ENCODE measurements around the gene PARL. TPM values are rescaled to one million over a fixed set of nuclear protein-coding genes. Genes with fewer than 3 reads are reported as not detected.

PARL gene
- total RNA-seq, 1 experiment from 2014 or later = 69.2 TPM

GRCh38 chr3:183782576-183783276, 102.0 kb downstream of the PARL start:
- Histone ChIP-seq H3K9me3 (ENCODE audit: low read length) (no peaks in the 10 kb centered on the region), H3K4me1 (ENCODE audit: insufficient read depth, low read length) (no peaks in the 10 kb centered on the region), H2AFZ (ENCODE audit: low read length) (no peak overlapping the region), H3K9ac (ENCODE audit: low read length) (no peak overlapping the region), H3K9me2 (replicated peaks; ENCODE audit: low read length) (no peaks in the 10 kb centered on the region), H3K36me3 (ENCODE audit: low read depth, low read length) (peaks cover 48% of the 10 kb centered on the region), H3K79me2 (ENCODE audit: low read length) (no peaks in the 10 kb centered on the region), H3K4me2 (ENCODE audit: low read length) (no peak overlapping the region), H3F3A (ENCODE audit: low read length, unreplicated experiment) (no peaks in the 10 kb centered on the region), H4K20me1 (ENCODE audit: low read length) (no peaks in the 10 kb centered on the region), H3K27ac (ENCODE audit: low read length) (no peak overlapping the region), H3K27me3 (ENCODE audit: low read length) (no peaks in the 10 kb centered on the region), H3K4me3 (ENCODE audit: low read length) (no peak overlapping the region)
- ATAC-seq (no peak), DNase-seq (peak; percentile 18)
- CTCF ChIA-PET = no interaction called here
- POLR2A ChIA-PET (ENCODE audit: unreplicated experiment) = interaction anchor here (0.6 kb wide), 1 partner anchor 330 kb away, joined by 8 read pairs; no protein-coding TSS in a partner anchor
- BruUV-seq (replicated peaks) = no TSS peak
- TF ChIP-seq EZH2 (IDR thresholded peaks at IDR 0.05; ENCODE audit: low read length, unreplicated experiment) (no peak), EZH2phosphoT487 (IDR thresholded peaks at IDR 0.05; ENCODE audit: borderline replicate concordance, low read length) (no peak)
- TF ChIP-seq, protein P1, sequence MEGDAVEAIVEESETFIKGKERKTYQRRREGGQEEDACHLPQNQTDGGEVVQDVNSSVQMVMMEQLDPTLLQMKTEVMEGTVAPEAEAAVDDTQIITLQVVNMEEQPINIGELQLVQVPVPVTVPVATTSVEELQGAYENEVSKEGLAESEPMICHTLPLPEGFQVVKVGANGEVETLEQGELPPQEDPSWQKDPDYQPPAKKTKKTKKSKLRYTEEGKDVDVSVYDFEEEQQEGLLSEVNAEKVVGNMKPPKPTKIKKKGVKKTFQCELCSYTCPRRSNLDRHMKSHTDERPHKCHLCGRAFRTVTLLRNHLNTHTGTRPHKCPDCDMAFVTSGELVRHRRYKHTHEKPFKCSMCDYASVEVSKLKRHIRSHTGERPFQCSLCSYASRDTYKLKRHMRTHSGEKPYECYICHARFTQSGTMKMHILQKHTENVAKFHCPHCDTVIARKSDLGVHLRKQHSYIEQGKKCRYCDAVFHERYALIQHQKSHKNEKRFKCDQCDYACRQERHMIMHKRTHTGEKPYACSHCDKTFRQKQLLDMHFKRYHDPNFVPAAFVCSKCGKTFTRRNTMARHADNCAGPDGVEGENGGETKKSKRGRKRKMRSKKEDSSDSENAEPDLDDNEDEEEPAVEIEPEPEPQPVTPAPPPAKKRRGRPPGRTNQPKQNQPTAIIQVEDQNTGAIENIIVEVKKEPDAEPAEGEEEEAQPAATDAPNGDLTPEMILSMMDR (conservative IDR thresholded peaks at IDR 0.05; ENCODE audit: low read depth, low read length) = no peak
- intact Hi-C loops (cut with micrococcal nuclease) = no loop called here

DNA sequence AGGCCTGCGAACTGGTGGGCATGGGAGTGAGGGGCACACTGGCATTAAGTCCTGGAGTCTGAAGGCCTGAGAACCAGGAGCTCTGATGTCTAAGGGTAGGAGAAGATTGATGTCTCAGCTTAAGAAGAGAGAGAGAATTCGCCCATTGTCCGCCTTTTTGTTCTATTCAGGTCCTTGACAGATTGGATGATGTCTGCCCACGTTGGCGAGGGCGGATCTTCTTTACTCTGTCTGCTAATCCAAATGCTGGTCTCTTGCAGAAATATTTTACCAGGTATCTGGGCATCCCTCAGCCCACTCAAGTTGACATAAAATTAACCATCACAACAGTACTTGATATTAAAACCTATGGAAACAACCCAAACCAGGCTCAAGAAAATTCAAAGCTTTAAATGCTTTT, 103.4 kb downstream of the PARL start:
- Histone ChIP-seq H3K27me3 (ENCODE audit: low read length) (no peaks in the 10 kb centered on the region), H4K20me1 (ENCODE audit: low read length) (no peaks in the 10 kb centered on the region), H3K4me2 (ENCODE audit: low read length) (no peak overlapping the region), H3K4me3 (ENCODE audit: low read length) (no peak overlapping the region), H3F3A (ENCODE audit: low read length, unreplicated experiment) (no peaks in the 10 kb centered on the region), H3K9me3 (ENCODE audit: low read length) (no peaks in the 10 kb centered on the region), H3K4me1 (ENCODE audit: insufficient read depth, low read length) (no peaks in the 10 kb centered on the region), H3K27ac (ENCODE audit: low read length) (no peak overlapping the region), H3K9me2 (replicated peaks; ENCODE audit: low read length) (no peaks in the 10 kb centered on the region), H3K79me2 (ENCODE audit: low read length) (no peaks in the 10 kb centered on the region), H3K9ac (ENCODE audit: low read length) (no peak overlapping the region), H3K36me3 (ENCODE audit: low read depth, low read length) (peaks cover 48% of the 10 kb centered on the region), H2AFZ (ENCODE audit: low read length) (no peak overlapping the region)
- intact Hi-C loops (cut with micrococcal nuclease) = no loop called here
- BruUV-seq (replicated peaks) = no TSS peak
- DNase-seq (no peak), ATAC-seq (no peak)
- ChIA-PET POLR2A (ENCODE audit: unreplicated experiment) (no interaction called here), CTCF (no interaction called here)
- TF ChIP-seq EZH2phosphoT487 (IDR thresholded peaks at IDR 0.05; ENCODE audit: borderline replicate concordance, low read length) = no peak
- TF ChIP-seq, protein P1 (conservative IDR thresholded peaks at IDR 0.05; ENCODE audit: low read depth, low read length) = no peak
- TF ChIP-seq EZH2 (IDR thresholded peaks at IDR 0.05; ENCODE audit: low read length, unreplicated experiment) = no peak

- ATAC-seq (no peak), DNase-seq (no peak)
- ChIA-PET CTCF (no interaction called here), POLR2A (ENCODE audit: unreplicated experiment) (no interaction called here)
- H3F3A ChIP-seq (ENCODE audit: low read length, unreplicated experiment) = no peaks in the 10 kb centered on the region
- no peaks in the 10 kb centered on the region for H3K27me3 ChIP-seq (ENCODE audit: low read length)
- no peak overlapping the region for H3K27ac ChIP-seq (ENCODE audit: low read length)
- H3K9me2 ChIP-seq (replicated peaks; ENCODE audit: low read length) = no peaks in the 10 kb centered on the region
- H4K20me1 ChIP-seq (ENCODE audit: low read length) = no peaks in the 10 kb centered on the region
- no TSS peak for BruUV-seq (replicated peaks)
- H3K4me1 ChIP-seq (ENCODE audit: insufficient read depth, low read length) = no peaks in the 10 kb centered on the region
- H3K4me2 ChIP-seq (ENCODE audit: low read length) = no peak overlapping the region
- peaks cover 41% of the 10 kb centered on the region for H3K36me3 ChIP-seq (ENCODE audit: low read depth, low read length)
- H3K79me2 ChIP-seq (ENCODE audit: low read length) = no peaks in the 10 kb centered on the region
- H3K9me3 ChIP-seq (ENCODE audit: low read length) = no peaks in the 10 kb centered on the region
- intact Hi-C loops (cut with micrococcal nuclease) = no loop called here
- H3K4me3 ChIP-seq (ENCODE audit: low read length) = no peak overlapping the region
- no peak overlapping the region for H3K9ac ChIP-seq (ENCODE audit: low read length)
- no peak overlapping the region for H2AFZ ChIP-seq (ENCODE audit: low read length)
- TF ChIP-seq, protein P1 (conservative IDR thresholded peaks at IDR 0.05; ENCODE audit: low read depth, low read length) = no peak
Observed at GRCh38 chr3:183779896-183780465, 104.7 kb downstream of the PARL start.
